ENCODE data around the gene VAMP2. TPM values are rescaled to one million over a fixed set of nuclear protein-coding genes. Genes with fewer than 3 reads are reported as not detected.
A peak's percentile ranks its signal among the peaks of the same experiment; 100 is the strongest.

The VAMP2 gene
- total and polyA plus RNA-seq, 9 of the 15 experiments (the other 6 are each of a cell fraction or from before 2014, with no cell fraction given), result 2.3 to 31.8 (median 6.0) TPM

DNA sequence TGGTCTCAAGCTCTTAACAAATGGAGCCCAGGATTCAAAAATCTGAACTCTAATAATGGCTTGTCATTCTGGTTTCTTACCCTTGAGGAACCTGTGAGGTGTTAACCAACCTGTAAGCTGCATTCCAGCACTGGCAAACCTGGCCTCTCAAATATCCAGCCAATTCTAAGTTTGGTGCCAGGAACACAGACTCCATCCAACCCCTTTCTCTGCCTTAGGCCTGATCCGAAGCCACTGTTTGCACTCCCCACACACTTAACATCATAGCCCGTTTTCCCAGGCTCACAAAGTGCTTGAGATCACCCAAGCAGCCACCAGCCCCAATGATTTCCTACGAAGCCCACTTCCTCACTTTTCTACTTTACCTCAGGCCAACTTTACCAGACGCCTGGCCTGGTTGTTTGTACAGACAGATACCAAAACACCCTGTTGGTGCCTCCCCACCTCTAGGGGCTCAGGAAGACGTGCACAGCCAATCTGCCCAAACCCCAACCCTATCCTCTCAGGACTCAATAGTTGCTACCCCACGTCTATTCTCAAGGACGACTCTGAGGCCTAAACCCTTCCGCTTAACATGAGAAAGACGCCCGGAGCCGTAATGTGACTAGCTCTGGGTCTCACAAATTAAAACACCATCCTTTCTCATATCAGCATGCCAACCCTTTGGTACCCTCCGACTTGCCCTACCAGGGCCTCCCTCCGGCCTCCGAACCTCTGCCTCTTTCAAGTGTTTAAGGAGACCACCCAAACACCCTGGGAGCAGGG is 7.3 kb downstream of the VAMP2 start:
- H3K27ac ChIP-seq (ENCODE audit: extremely low read depth, low read depth, low read length), result peak overlapping the region; percentile 94
- H3K9me3 ChIP-seq (replicated peaks; ENCODE audit: control insufficient read depth, insufficient read depth, low read depth, low read length), result no peaks in the 10 kb centered on the region
- DNase-seq (ENCODE audit: extremely low read depth in 1 of 4, low spot score in 3 of 4), result no peak
- TF ChIP-seq, protein P1, sequence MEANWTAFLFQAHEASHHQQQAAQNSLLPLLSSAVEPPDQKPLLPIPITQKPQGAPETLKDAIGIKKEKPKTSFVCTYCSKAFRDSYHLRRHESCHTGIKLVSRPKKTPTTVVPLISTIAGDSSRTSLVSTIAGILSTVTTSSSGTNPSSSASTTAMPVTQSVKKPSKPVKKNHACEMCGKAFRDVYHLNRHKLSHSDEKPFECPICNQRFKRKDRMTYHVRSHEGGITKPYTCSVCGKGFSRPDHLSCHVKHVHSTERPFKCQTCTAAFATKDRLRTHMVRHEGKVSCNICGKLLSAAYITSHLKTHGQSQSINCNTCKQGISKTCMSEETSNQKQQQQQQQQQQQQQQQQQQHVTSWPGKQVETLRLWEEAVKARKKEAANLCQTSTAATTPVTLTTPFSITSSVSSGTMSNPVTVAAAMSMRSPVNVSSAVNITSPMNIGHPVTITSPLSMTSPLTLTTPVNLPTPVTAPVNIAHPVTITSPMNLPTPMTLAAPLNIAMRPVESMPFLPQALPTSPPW (CRISPR knock-in tag; IDR thresholded peaks at IDR 0.05), result no peak
- TF ChIP-seq ZBTB7A (IDR thresholded peaks at IDR 0.05; ENCODE audit: borderline replicate concordance, control insufficient read depth, low read depth, low read length) (0 out of 2 replicates have a peak, but pooled peaks have one; percentile 4), PHTF2 (CRISPR knock-in tag; IDR thresholded peaks at IDR 0.05) (no peak), SRSF3 (IDR thresholded peaks at IDR 0.05; ENCODE audit: insufficient read depth, low read length) (no peak), SPI1 (IDR thresholded peaks at IDR 0.05; ENCODE audit: borderline replicate concordance, low read depth, low read length) (0 out of 2 replicates have a peak, but pooled peaks have one; percentile 27), DMBX1 (CRISPR knock-in tag; IDR thresholded peaks at IDR 0.05; ENCODE audit: borderline replicate concordance) (no peak)
- peaks cover 50% of the 10 kb centered on the region for H3K79me2 ChIP-seq (ENCODE audit: control insufficient read depth, insufficient read depth, low read length)
- peak overlapping the region; percentile 73 to 95 for H3K9ac ChIP-seq (ENCODE audit: insufficient read depth in 1 of 2, low read depth in 2 of 2, low read length in 2 of 2)
- H3K4me3 ChIP-seq, result peak overlapping the region; percentile 52
- H4K20me1 ChIP-seq (replicated peaks; ENCODE audit: control insufficient read depth, insufficient read depth, low read length), result 0 out of 2 replicates have a peak, but pooled peaks cover 4% of the 10 kb centered on the region
- ChIA-PET CTCF (ENCODE audit: low intra/inter-chr PET ratio) (no interaction called here), POLR2A (interaction anchor here (0.6 to 8.6 kb wide), 7 partner anchors 9 to 873 kb away, joined by 3 to 105 read pairs (median 3); partner anchors contain the start of gene AURKB)
- no peak overlapping the region for H2AFZ ChIP-seq (ENCODE audit: low read depth, low read length)
- no peaks in the 10 kb centered on the region for H3K9me1 ChIP-seq (ENCODE audit: control insufficient read depth, insufficient read depth, low read length)
- peaks cover 35 to 72% of the 10 kb centered on the region in 2 experiments for H3K4me1 ChIP-seq (replicated peaks in 1 of 2; ENCODE audit: control insufficient read depth in 2 of 2, insufficient read depth in 2 of 2, low read length in 2 of 2)
- H3K4me2 ChIP-seq (ENCODE audit: insufficient read depth, low read length), result peak overlapping the region; percentile 90
- no peak for FAIRE-seq
- ATAC-seq, result no peak
- TSS peak; percentile 27 for BruUV-seq (replicated peaks)
- in situ Hi-C loops (cut with MboI) (no loop called here), intact Hi-C loops (cut with micrococcal nuclease) (no loop called here)
- peaks cover 15% of the 10 kb centered on the region; the same call in 2 of the 3 replicates for H3K36me3 ChIP-seq (ENCODE audit: control insufficient read depth, insufficient read depth, low read length)
- WGBS (ENCODE audit: insufficient coverage, low coverage, missing lambda C conversion rate), result 34% methylated on average over 11 of the region's 14 CpGs
- H3K27me3 ChIP-seq (ENCODE audit: control insufficient read depth in 2 of 2, insufficient read depth in 2 of 2, low read length in 2 of 2), result no peaks in the 10 kb centered on the region
